ENCODE measurements around the gene VWA5B1. TPM values are rescaled to one million over a fixed set of nuclear protein-coding genes. Genes with fewer than 3 reads are reported as not detected.

Gene VWA5B1
- total RNA-seq, 3 donors from 2014 or later (not counting 1 experiment from before 2014, with no cell fraction given) = not detected

DNA sequence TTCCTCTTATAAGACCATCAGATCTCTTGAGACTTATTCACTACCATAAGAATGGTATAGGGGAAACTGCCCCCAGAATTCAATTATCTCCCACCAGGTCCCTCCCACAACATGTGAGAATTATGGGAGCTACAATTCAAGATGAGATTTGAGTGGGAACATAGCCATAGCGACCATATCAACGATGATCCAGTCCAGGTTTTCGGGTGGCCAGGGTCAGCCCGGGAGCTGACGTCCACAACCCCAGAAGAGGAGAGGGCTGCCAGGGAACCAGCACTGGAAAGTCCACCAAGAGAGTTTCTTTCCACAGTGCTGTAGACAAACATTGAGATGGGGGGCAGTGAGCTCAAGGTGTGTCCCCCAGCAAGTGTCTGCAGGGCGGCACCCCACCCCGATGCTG lies 88.4 kb downstream of the VWA5B1 start:
- Histone ChIP-seq H3K27me3 (ENCODE audit: control insufficient read depth, insufficient read depth, low read length) (no peaks in the 10 kb centered on the region), H3K9me3 (ENCODE audit: control insufficient read depth, insufficient read depth, low read length) (no peaks in the 10 kb centered on the region), H3K4me3 (ENCODE audit: low read length) (no peak overlapping the region), H3K27ac (ENCODE audit: low read length) (no peak overlapping the region), H3K4me1 (ENCODE audit: control insufficient read depth, insufficient read depth, low read length) (no peaks in the 10 kb centered on the region), H3K36me3 (ENCODE audit: control insufficient read depth, insufficient read depth, low read length) (no peaks in the 10 kb centered on the region)
- WGBS (ENCODE audit: insufficient coverage) = 61% methylated on average over 7 of the region's 7 CpGs
- no peak overlapping the region for H3K4me3 Mint-ChIP-seq
- intact Hi-C loops (cut with micrococcal nuclease) = no loop called here
- H3K9me3 Mint-ChIP-seq = peaks cover 3% of the 10 kb centered on the region in 2 donors
- H3K27me3 Mint-ChIP-seq (ENCODE audit: low read depth in 2 of 2) = peaks cover 9 to 15% of the 10 kb centered on the region in 2 donors
- no peak overlapping the region for H3K27ac Mint-ChIP-seq
- TF ChIP-seq, protein P1, sequence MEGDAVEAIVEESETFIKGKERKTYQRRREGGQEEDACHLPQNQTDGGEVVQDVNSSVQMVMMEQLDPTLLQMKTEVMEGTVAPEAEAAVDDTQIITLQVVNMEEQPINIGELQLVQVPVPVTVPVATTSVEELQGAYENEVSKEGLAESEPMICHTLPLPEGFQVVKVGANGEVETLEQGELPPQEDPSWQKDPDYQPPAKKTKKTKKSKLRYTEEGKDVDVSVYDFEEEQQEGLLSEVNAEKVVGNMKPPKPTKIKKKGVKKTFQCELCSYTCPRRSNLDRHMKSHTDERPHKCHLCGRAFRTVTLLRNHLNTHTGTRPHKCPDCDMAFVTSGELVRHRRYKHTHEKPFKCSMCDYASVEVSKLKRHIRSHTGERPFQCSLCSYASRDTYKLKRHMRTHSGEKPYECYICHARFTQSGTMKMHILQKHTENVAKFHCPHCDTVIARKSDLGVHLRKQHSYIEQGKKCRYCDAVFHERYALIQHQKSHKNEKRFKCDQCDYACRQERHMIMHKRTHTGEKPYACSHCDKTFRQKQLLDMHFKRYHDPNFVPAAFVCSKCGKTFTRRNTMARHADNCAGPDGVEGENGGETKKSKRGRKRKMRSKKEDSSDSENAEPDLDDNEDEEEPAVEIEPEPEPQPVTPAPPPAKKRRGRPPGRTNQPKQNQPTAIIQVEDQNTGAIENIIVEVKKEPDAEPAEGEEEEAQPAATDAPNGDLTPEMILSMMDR (IDR thresholded peaks at IDR 0.05) = no peak
- H3K36me3 Mint-ChIP-seq = no peaks in the 10 kb centered on the region
- ATAC-seq (no peak), DNase-seq (no peak)
- peaks cover 0 to 6% of the 10 kb centered on the region in 2 donors for H3K4me1 Mint-ChIP-seq

DNA sequence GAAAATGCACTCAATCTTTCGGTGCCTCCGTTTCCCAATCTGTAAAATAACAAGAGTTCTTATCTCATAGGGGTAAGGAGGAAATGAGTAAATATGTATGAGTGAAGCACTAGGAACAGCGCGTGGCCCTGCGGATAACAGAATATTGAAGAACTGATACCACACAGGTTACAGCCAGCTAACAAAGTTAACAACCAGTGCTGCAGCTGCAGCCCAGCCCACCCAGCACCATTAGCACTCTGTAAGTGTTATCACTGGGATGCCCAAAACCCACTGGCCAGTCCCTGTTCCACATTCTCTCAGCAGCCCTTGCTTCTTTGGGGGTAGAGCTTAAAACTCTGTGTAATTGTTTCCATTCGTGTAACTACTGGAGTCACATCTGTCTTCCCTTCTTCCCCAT lies 89.5 kb downstream of the VWA5B1 start:
- Histone ChIP-seq H3K27me3 (ENCODE audit: control insufficient read depth, insufficient read depth, low read length) (no peaks in the 10 kb centered on the region), H3K4me3 (ENCODE audit: low read length) (no peak overlapping the region), H3K36me3 (ENCODE audit: control insufficient read depth, insufficient read depth, low read length) (no peaks in the 10 kb centered on the region), H3K4me1 (ENCODE audit: control insufficient read depth, insufficient read depth, low read length) (no peaks in the 10 kb centered on the region), H3K9me3 (ENCODE audit: control insufficient read depth, insufficient read depth, low read length) (no peaks in the 10 kb centered on the region), H3K27ac (ENCODE audit: low read length) (no peak overlapping the region)
- ATAC-seq (no peak), DNase-seq (no peak)
- intact Hi-C loops (cut with micrococcal nuclease) = no loop called here
- Mint-ChIP-seq H3K4me3 (no peak overlapping the region), H3K4me1 (peaks cover 0 to 6% of the 10 kb centered on the region in 2 donors), H3K9me3 (peaks cover 3% of the 10 kb centered on the region in 2 donors), H3K27me3 (ENCODE audit: low read depth in 2 of 2) (peaks cover 20 to 23% of the 10 kb centered on the region in 2 donors), H3K36me3 (no peaks in the 10 kb centered on the region), H3K27ac (no peak overlapping the region)
- TF ChIP-seq, protein P1 (IDR thresholded peaks at IDR 0.05) = no peak
- 84% methylated on average over 6 of the region's 6 CpGs for WGBS (ENCODE audit: insufficient coverage)

DNA sequence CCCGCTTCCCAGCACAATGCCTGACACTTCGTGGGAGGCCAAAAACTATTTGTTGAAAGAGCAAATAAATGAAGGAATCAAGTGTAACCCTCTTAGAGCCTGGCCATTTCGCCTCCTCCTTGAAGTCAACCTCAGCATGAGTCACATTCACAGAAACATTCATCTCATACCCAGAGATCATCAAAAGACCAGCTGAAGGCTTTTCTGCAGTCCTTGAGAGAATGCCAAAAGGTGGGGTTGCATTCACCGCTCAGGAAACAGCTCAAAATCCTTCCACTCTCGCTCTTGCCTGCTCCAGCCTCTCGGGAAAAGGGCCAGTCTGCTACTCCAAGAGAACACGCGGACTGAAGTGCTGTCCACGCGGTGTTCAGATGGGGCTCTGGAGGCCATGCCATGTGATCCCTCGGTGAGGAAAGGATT lies 90.0 kb downstream of the VWA5B1 start:
- Histone ChIP-seq H3K4me3 (ENCODE audit: low read length) (no peak overlapping the region), H3K36me3 (ENCODE audit: control insufficient read depth, insufficient read depth, low read length) (no peaks in the 10 kb centered on the region), H3K27me3 (ENCODE audit: control insufficient read depth, insufficient read depth, low read length) (peaks cover 2% of the 10 kb centered on the region), H3K9me3 (ENCODE audit: control insufficient read depth, insufficient read depth, low read length) (no peaks in the 10 kb centered on the region), H3K27ac (ENCODE audit: low read length) (no peak overlapping the region), H3K4me1 (ENCODE audit: control insufficient read depth, insufficient read depth, low read length) (no peaks in the 10 kb centered on the region)
- H3K27ac Mint-ChIP-seq = no peak overlapping the region
- H3K4me1 Mint-ChIP-seq = peaks cover 0 to 6% of the 10 kb centered on the region in 2 donors
- intact Hi-C loops (cut with micrococcal nuclease) = no loop called here
- no peak overlapping the region for H3K4me3 Mint-ChIP-seq
- WGBS (ENCODE audit: insufficient coverage) = 78% methylated on average over 10 of the region's 11 CpGs
- ATAC-seq (no peak), DNase-seq (no peak)
- TF ChIP-seq, protein P1 (IDR thresholded peaks at IDR 0.05) = no peak
- H3K27me3 Mint-ChIP-seq (ENCODE audit: low read depth in 2 of 2) = peaks cover 23 to 26% of the 10 kb centered on the region in 2 donors
- H3K9me3 Mint-ChIP-seq = peaks cover 3% of the 10 kb centered on the region in 2 donors
- no peaks in the 10 kb centered on the region for H3K36me3 Mint-ChIP-seq

DNA sequence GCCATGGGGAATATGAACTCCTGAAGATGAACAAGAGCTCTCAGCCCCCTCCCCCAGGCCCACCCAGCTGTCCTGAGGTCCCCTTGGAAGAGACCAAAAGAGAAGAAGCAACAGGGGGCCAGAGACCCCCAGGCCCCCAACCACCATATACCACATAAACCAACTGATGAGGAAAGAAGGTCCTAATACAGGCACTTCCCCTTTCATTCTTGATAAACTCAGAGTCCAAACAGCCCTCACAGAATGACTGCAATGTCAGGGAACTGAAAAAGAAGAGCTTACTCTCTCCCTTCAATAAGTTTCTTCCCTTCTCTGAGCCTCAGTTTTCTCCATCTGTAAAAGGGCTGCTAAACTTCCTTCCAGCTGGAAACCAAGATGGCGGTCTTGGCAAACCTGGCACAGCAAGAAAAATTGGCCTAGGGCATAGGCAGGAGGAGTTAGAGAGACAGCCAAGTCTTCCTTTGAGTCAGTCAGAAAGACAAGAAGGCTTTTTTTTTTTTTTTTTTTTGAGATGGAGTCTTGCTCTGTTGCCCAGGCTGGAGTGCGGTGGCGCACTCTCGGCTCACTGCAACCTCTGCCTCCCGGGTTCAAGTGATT lies 90.5 kb downstream of the VWA5B1 start:
- Histone ChIP-seq H3K36me3 (ENCODE audit: control insufficient read depth, insufficient read depth, low read length) (no peaks in the 10 kb centered on the region), H3K27me3 (ENCODE audit: control insufficient read depth, insufficient read depth, low read length) (peaks cover 7% of the 10 kb centered on the region), H3K4me1 (ENCODE audit: control insufficient read depth, insufficient read depth, low read length) (no peaks in the 10 kb centered on the region), H3K9me3 (ENCODE audit: control insufficient read depth, insufficient read depth, low read length) (no peaks in the 10 kb centered on the region), H3K4me3 (ENCODE audit: low read length) (no peak overlapping the region), H3K27ac (ENCODE audit: low read length) (no peak overlapping the region)
- no peak overlapping the region for H3K4me3 Mint-ChIP-seq
- H3K4me1 Mint-ChIP-seq = peaks cover 0 to 6% of the 10 kb centered on the region in 2 donors
- ATAC-seq = no peak
- H3K9me3 Mint-ChIP-seq = peaks cover 3% of the 10 kb centered on the region in 2 donors
- peaks cover 19 to 24% of the 10 kb centered on the region in 2 donors for H3K27me3 Mint-ChIP-seq (ENCODE audit: low read depth in 2 of 2)
- H3K36me3 Mint-ChIP-seq = no peaks in the 10 kb centered on the region
- intact Hi-C loops (cut with micrococcal nuclease) = no loop called here
- WGBS (ENCODE audit: insufficient coverage) = 94% methylated on average over 5 of the region's 5 CpGs
- no peak for DNase-seq
- TF ChIP-seq, protein P1 (IDR thresholded peaks at IDR 0.05) = no peak
- H3K27ac Mint-ChIP-seq = no peak overlapping the region
